SJCRH30 (cell line): ENCODE results near the gene MAPK14. TPM values are rescaled to one million over a fixed set of nuclear protein-coding genes. Genes with fewer than 3 reads are reported as not detected.
"Not testable (repeated sequence)": the region's sequence is repeated elsewhere in the genome, so short reads cannot be mapped to it uniquely, and the experiment has no call there.

Source experiments
- DNase-seq, 2 experiments: peaks; one replicate each; pipeline ENCODE4 v3.0.0-alpha.2; 2015 to 2020
- H3K27ac ChIP-seq: fragments of 250-450 bp; sonication (Bioruptor Pico); 2 replicates; pipeline ENCODE4 v1.5.1; 2020; ENCODE audit warnings: mild to moderate bottlenecking, moderate library complexity
- H3K27me3 ChIP-seq: fragments of 250-450 bp; sonication (Bioruptor Pico); 2 replicates; pipeline ENCODE4 v1.5.1; 2020; ENCODE audit warnings: mild to moderate bottlenecking, moderate library complexity
- H3K36me3 ChIP-seq: fragments of 250-450 bp; sonication (Bioruptor Pico); 2 replicates; pipeline ENCODE4 v1.5.1; 2020; ENCODE audit warnings: mild to moderate bottlenecking, moderate library complexity
- H3K4me1 ChIP-seq: fragments of 250-450 bp; sonication (Bioruptor Pico); 2 replicates; pipeline ENCODE4 v1.5.1; 2020; ENCODE audit warnings: mild to moderate bottlenecking, moderate library complexity
- H3K4me3 ChIP-seq: fragments of 250-450 bp; sonication (Bioruptor Pico); 2 replicates; pipeline ENCODE4 v1.5.1; 2020; ENCODE audit warnings: mild to moderate bottlenecking, moderate library complexity
- H3K9me3 ChIP-seq: fragments of 250-450 bp; sonication (Bioruptor Pico); replicated peaks from 2 replicates; pipeline ENCODE4 v1.5.1; 2020; ENCODE audit warnings: mild to moderate bottlenecking, moderate library complexity
- total RNA-seq: library from RNA; depleted of rRNA; stranded (reverse); fragments of >200 nt; shearing (Covaris generic); gene quantifications from 2 replicates; pipeline ENCODE4 v1.2.3, GENCODE V29; 2014

Gene MAPK14
- total RNA-seq, 1 experiment from 2014 or later: 43.8 TPM

GRCh38 chr6:36123270-36124139 is 95.9 kb downstream of the MAPK14 start:
- no peaks in the 10 kb centered on the region for H3K4me1 ChIP-seq
- no peaks in the 10 kb centered on the region for H3K27me3 ChIP-seq
- no peaks in the 10 kb centered on the region for H3K36me3 ChIP-seq
- H3K9me3 ChIP-seq: no peaks in the 10 kb centered on the region
- no peak overlapping the region for H3K4me3 ChIP-seq
- peak; percentile 76 to 85 for DNase-seq
- no peak overlapping the region for H3K27ac ChIP-seq

DNA sequence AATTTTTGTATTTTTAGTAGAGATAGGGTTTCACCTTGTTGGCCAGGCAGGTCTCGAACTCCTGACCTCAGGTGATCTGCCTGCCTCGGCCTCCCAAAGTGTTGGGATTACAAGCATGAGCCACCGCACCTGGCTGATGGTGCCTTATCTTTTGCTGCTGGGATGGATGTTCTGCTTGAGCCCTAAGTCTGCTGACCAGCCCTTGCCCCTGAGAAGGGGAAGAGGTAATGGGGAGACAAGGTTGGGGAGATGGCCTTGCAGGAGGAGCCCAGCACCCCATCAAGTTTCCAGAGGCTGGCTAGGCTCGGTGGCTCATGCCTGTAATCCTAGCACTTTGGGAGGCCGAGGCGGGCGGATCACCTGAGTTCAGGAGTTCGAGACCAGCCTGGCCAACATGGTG is 96.7 kb downstream of the MAPK14 start:
- H3K4me3 ChIP-seq, H3K27ac ChIP-seq, H3K9me3 ChIP-seq, H3K4me1 ChIP-seq, DNase-seq, H3K27me3 ChIP-seq, H3K36me3 ChIP-seq: not testable (repeated sequence)

- Histone ChIP-seq H3K27ac (no peak overlapping the region), H3K4me1 (no peaks in the 10 kb centered on the region), H3K4me3 (no peak overlapping the region), H3K9me3 (no peaks in the 10 kb centered on the region), H3K27me3 (no peaks in the 10 kb centered on the region), H3K36me3 (no peaks in the 10 kb centered on the region)
- DNase-seq: no peak
Measured at GRCh38 chr6:36124881-36125280, 97.3 kb downstream of the MAPK14 start.

GRCh38 chr6:36125575-36125974 is 98.0 kb downstream of the MAPK14 start:
- no peak overlapping the region for H3K4me3 ChIP-seq
- no peaks in the 10 kb centered on the region for H3K36me3 ChIP-seq
- no peaks in the 10 kb centered on the region for H3K4me1 ChIP-seq
- H3K27ac ChIP-seq: no peak overlapping the region
- DNase-seq: no peak
- H3K27me3 ChIP-seq: no peaks in the 10 kb centered on the region
- H3K9me3 ChIP-seq: no peaks in the 10 kb centered on the region

DNA sequence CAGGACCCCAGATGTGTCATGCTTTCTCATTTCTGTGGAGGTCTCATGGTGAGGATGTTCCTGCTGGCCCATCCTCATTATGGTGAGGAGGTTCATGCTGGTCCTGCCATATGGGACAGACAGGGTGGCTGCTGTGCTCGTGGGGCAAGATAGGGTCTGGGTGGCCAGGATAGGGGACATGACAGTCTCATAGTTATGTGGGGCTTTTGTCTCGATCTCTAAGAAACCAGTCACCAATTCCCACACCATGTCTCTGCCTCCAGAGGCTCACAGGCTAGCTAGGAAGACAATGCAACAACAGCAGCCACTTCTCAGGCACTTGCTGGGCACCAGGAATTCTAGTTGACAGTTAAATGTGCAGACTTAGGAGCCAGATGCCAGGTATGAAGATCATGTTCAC is 98.5 kb downstream of the MAPK14 start:
- Histone ChIP-seq H3K4me1 (no peaks in the 10 kb centered on the region), H3K27me3 (no peaks in the 10 kb centered on the region)

DNA sequence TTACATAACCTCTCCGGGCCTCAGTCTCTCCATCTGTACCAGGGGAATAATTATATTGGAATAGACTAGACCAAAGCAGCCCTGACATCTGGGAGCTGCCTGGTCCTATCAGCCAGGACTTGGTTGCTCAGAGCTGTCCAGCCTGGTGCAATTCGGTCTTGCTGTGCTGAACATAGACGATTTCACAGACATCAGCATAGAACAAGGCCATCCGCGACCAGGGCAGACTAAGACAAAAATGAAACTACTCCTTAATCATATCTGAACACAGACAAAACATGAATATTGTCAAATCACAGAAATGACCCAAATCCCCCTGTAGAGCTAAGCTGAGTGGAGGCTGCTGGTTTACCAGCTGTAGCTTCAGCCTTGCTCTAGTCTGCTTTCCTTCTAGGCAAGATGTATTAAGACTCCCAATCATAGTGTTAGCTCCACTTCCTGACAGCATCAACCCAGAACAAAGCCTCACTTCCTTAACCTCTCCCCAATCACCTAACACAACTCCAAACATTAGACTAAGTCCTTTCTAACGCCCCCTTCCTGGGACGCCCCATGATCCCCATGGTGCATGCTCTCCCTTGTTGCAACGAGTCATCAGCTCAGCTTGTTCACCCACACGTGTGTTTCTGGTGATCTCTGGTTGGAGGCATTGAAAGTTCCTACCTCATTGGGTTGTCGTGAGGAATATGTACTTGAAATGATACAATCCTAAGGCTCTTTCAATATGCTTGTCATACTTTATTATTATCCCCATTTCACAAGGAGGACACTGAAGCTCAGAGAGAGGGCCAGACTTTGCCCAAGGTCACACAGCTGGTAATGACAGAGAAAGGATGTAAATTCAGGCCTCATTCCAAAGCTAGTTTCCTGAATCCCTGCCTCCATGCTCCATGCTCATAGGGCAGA is 99.2 kb downstream of the MAPK14 start:
- DNase-seq: no peak
- Histone ChIP-seq H3K36me3 (no peaks in the 10 kb centered on the region), H3K27me3 (no peaks in the 10 kb centered on the region), H3K4me3 (no peak overlapping the region), H3K27ac (no peak overlapping the region), H3K9me3 (no peaks in the 10 kb centered on the region), H3K4me1 (peaks cover 5% of the 10 kb centered on the region)

More for the DNA sequence above, 98.5 kb downstream of the MAPK14 start:
- no peak overlapping the region for H3K27ac ChIP-seq
- H3K4me3 ChIP-seq: no peak overlapping the region
- H3K36me3 ChIP-seq: no peaks in the 10 kb centered on the region
- DNase-seq: no peak
- H3K9me3 ChIP-seq: no peaks in the 10 kb centered on the region

DNA sequence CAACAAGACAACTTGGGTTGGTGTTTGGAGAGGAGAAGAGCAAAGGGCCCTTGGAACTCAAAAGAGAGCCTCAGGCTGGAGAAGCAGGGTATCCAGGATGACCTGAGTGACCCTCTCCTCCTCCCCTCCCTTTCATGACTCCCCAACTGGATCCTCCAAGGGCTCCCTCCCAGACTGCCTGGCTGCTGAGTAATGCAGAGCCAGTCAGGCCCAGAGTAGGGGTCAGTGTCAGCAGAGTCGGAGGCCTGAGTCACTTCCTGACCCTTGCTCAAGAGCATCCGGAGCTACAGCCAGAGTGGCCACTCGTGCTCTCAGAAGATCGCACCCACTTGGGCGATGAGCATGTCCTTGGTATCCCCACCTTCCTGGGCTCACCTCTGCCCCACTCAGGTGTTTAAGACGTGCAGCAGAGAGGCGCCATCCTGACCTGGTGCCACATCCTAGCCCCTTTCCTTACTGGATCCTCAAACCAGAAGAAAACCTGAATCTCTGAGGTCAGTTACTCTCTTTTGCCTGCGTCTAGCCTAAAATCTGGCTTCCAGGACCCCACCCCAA is 99.9 kb downstream of the MAPK14 start:
- Histone ChIP-seq H3K36me3 (no peaks in the 10 kb centered on the region), H3K27ac (no peak overlapping the region), H3K27me3 (no peaks in the 10 kb centered on the region), H3K9me3 (no peaks in the 10 kb centered on the region), H3K4me1 (peaks cover 12% of the 10 kb centered on the region), H3K4me3 (no peak overlapping the region)
- no peak for DNase-seq

DNA sequence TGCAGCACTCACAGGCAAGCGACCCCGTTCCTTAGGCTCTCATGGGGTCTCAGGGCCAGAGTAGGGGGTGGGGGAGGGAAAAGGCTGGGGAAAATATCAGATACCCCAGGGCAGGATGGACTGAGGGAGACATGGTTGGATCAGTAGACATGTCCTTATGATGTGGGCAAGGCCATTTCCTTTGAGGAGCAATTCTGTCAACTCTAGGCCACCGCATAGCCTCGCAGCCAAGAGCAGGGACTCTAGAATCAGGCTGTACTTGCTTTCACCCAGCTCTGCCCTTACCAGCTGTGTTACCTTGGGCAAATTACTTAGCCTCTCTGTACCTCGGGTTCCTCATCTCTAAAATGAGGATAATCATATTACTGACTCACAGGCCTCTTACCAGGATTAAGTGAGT is 100.5 kb downstream of the MAPK14 start:
- Histone ChIP-seq H3K4me3 (no peak overlapping the region), H3K9me3 (no peaks in the 10 kb centered on the region), H3K27ac (no peak overlapping the region), H3K27me3 (no peaks in the 10 kb centered on the region), H3K36me3 (no peaks in the 10 kb centered on the region), H3K4me1 (peaks cover 13% of the 10 kb centered on the region)
- DNase-seq: no peak

DNA sequence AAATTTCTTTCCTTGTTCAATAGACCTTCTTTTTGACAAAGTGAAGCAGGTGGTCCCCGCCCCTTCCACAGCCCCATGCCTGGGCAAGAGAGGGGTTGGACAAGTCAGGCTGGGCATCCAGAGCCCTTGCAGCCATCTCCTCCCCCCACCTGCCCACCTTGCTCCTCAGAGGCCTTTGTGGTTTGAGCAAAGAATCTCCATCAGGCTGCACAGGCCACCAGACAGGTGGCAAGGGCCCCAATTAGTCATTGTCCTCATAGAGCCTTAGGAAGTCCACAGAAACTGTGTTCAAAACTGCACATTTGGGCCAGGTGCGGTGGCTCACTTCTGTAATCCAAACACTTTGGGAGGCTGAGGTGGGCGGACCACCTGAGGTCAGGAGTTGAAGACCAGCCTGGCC is 101.2 kb downstream of the MAPK14 start:
- H3K4me3 ChIP-seq: no peak overlapping the region
- H3K27me3 ChIP-seq: no peaks in the 10 kb centered on the region
- DNase-seq: no peak
- H3K36me3 ChIP-seq: no peaks in the 10 kb centered on the region
- peaks cover 13% of the 10 kb centered on the region for H3K4me1 ChIP-seq
- no peak overlapping the region for H3K27ac ChIP-seq
- H3K9me3 ChIP-seq: no peaks in the 10 kb centered on the region

- H3K4me3 ChIP-seq, H3K27ac ChIP-seq, H3K36me3 ChIP-seq, H3K9me3 ChIP-seq, DNase-seq, H3K27me3 ChIP-seq: not testable (repeated sequence)
- peaks cover 13% of the 10 kb centered on the region for H3K4me1 ChIP-seq
Measured at GRCh38 chr6:36129334-36129733, 101.7 kb downstream of the MAPK14 start.

- Histone ChIP-seq H3K27ac (peak within 1 kb of the TSS; percentile 46), H3K36me3 (no peaks in the 10 kb centered on the region), H3K9me3 (no peaks in the 10 kb centered on the region), H3K4me3 (no peak within 1 kb of the TSS), H3K27me3 (no peaks in the 10 kb centered on the region), H3K4me1 (peaks cover 13% of the 10 kb centered on the region)
- DNase-seq: no peak
Measured at GRCh38 chr6:36129941-36130666, 102.5 kb downstream of the MAPK14 start, which contains the start of gene MAPK13. Gene MAPK13, plus strand, starts transcription at chr6:36130513. Its CDS starts 70 bp downstream, at chr6:36130583.

DNA sequence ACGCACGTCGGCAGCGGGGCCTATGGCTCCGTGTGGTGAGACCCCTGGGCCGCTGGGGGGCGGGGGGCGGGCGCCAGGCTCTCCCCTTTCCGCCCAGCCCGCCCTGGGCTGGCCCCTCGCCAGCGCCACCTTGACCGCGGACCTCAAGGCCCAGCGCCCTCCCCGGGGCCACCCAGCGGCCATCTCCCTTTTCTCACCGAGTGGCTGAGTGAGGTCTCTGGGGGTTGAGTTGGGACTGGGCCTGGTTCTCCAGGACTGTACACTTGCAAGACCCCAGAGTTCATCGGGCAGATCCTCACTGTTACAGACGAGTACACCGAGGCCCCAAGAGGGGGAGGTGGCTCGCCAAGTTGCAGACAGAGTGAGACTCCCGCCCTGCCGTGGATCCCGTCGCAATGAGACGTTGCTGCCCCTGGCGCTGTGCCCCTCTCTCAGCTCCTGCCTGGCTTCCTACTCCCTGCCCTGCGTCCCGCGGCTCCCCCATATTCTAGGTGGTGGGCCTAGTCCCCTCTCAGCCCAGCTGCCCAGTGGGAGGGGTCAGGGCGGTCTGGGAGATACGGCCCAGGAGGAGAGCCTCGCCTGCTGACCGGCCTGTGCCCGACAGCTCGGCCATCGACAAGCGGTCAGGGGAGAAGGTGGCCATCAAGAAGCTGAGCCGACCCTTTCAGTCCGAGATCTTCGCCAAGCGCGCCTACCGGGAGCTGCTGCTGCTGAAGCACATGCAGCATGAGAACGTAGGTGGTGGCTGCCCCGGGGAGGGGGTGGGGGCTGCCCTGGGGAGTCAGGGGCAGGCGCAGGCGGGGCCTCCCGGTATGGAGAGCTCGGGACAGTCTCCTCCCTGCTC is 103.3 kb downstream of the MAPK14 start:
- peak overlapping the region; percentile 46; the same call in 1 of the 2 replicates for H3K27ac ChIP-seq
- DNase-seq: no peak
- H3K4me3 ChIP-seq: no peak overlapping the region
- peaks cover 13% of the 10 kb centered on the region for H3K4me1 ChIP-seq
- no peaks in the 10 kb centered on the region for H3K36me3 ChIP-seq
- H3K9me3 ChIP-seq: no peaks in the 10 kb centered on the region
- no peaks in the 10 kb centered on the region for H3K27me3 ChIP-seq

DNA sequence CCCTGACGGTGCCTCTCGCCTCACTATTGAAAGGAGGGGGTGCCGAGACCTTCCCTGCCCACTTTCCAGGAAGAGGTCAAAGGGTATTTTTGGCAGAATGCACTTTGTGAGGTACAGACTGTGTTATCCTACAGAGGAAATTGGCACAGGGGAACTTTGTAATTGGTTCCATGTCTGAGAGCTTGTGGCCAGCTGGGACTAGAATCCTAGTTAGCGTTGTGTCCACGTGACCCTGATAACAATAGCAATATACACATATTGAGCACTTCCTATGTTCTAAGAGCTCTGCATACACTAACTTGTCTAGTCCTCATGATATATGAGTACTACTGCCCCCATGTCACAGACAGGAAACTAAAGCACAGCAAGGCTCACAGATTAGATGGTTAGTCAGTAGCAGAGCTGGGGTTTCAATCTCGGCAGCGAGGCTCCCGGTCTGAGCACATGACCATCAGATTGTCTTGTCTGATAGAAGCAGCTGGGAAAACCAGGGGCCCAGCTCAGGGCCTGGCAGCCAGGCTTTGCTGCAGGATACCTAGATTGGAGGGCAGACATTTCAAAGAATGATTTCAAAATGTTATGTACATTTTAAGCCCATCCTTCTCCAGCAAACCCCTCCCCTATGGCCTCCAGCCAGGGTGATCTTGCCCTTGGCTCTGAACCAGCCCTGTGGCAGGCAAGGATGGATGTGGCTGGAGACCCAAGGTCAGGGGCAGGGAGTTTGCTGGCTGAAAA is 104.1 kb downstream of the MAPK14 start:
- H3K27me3 ChIP-seq: no peaks in the 10 kb centered on the region
- H3K27ac ChIP-seq: peak overlapping the region; percentile 46
- peak overlapping the region; percentile 24 for H3K4me3 ChIP-seq
- no peaks in the 10 kb centered on the region for H3K9me3 ChIP-seq
- H3K4me1 ChIP-seq: peaks cover 13% of the 10 kb centered on the region
- no peaks in the 10 kb centered on the region for H3K36me3 ChIP-seq
- peak; percentile 76 to 80 for DNase-seq
